Fibroblast of skin of left biceps (primary cell): Measurements from ENCODE around the gene NRCAM.

Experiments used
- DNase-seq, 2 experiments: peaks; one replicate each; pipeline ENCODE4 v3.0.0-alpha.2; 2013; ENCODE audit warnings: low read depth in 2 of 2

Gene NRCAM

GRCh38 chr7:108308276-108308675 is 148.0 kb downstream of the NRCAM start:
- DNase-seq: no peak

GRCh38 chr7:108307595-108307994 is 148.6 kb downstream of the NRCAM start:
- DNase-seq: no peak

DNA sequence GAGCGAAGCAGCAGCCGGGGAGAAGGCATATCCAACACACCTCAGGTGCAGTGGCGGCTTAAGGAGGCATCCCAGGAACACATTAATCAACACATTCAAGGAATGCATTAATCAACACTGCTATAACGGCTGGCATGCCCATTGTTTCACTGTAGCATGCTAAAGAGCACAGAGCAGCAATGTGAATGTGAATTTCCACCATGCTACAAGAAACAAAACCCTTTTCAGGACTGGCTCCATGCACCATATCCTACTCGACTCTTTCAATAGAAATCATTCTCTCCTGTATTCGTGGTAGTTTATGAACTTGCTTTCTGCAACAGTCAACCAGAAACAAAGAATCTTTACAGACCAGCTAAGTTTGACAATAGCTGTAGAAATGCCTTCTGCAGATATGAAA is 149.0 kb downstream of the NRCAM start:
- DNase-seq: no peak

DNA sequence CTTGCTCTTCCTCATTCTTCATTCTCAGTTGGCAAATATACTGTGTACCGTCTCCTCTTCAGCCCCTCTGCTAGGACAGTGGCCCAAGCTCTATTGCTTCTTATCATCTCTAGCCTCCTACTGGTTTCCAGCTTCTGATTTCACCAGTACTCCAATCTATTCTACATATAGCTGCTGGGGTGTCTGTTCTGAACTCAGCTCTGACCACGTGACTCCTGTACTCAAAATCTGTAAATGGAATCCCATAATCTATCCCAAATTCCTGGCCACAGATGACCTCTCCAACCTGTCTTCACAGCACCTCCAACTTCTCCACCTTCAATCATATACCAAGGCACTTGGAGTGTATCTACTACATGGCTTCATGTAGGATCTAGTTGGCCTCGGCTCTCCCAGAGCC is 152.9 kb downstream of the NRCAM start:
- no peak for DNase-seq

DNA sequence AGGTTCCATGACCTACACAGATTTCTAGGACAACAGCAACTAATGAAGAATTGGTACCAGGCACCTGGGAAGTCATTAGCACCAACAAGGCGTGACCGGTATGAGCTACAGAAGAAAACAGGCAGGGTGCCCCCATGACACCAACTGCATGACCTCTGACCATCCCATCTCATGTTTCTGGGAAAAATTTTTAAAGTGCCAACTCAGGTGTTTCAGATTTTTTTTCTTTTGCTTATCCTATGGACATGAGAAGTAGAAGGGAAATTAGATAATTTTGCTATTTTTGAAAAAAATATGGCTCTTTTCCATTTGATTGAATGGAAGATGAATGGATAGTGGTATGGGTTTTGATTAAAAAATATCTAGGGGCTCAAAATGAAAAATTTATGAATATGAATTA is 154.8 kb downstream of the NRCAM start:
- DNase-seq: no peak

- no peak for DNase-seq
Measured at GRCh38 chr7:108299251-108299973, 156.8 kb downstream of the NRCAM start.

DNA sequence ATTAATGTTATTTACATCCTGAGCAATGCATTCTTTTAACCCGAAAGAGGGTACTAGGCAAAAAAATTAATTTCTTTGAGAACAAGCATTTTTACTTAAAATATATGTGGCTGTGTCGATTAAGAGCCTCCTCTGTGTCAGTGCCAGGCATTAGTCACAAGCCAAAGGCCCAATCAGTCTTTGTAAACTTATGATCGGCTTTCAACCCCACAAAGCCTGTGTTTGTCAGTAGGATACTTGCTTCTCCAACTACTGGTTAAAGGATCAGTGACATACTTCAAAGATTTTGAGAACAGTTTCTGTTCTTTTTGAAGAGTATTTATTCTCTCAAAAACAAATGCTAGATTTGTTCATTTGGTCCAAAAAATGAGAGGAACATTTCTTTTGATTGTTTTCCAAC is 159.3 kb downstream of the NRCAM start:
- no peak for DNase-seq

DNA sequence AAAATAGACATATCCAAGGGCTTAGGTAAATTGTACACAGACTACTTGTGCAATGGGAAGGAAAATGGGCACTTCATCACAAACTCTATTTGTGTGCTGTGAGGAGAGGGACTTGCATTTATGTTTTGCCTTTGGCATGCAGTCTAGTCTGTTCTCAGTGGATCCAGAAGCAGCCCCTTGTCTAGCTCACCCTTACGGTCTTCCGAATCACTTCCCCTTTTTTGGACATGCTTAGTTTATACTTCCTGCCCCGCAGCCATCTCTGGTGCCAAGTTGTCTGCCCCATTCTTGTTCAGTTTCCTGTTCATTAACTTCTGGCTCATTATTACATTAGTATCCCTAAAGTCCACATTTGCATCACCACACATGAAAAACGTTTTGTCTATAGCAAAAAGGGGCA is 161.6 kb downstream of the NRCAM start:
- no peak for DNase-seq

DNA sequence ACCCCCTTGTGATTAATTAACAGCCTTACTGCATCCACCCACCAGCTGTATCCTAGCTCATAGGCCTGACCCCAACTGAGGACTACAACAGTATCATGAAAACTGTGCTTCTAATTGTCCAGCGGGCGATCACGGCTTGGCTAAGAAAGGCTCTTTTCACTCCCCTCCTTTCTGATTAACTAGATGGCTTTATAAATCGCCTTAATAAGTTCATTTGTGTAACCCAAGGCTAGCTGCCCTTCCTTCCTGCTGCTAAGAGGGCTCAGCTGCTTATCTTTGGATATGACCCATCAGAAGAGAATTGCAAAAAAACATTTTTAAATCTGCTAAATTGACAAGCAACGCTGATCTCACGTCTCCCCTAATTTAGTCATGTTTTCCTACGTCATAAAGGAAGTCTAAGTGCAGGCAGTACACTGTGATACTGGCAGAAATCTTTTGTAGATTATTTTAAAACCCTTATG is 163.1 kb downstream of the NRCAM start:
- DNase-seq: no peak

DNA sequence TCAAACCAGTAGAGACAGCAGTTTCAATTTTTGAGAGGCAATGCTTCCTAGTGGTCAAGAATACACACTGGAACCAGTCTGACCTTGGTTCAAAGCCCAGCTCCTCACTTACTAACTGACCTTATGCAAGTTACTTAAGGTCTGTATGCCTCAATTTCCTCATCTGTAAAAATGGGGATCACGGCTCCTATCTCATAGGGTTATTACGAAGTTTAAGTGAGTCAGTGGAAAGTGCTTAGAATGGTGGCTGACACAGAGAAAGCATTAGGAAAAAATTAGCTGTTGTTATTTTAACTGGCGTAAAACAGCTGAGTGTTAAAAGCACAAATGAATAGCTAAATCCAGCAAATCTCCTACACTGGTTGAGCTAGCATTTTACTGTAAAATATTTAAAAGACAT is 163.7 kb downstream of the NRCAM start:
- DNase-seq: no peak

- DNase-seq: no peak
Measured at GRCh38 chr7:108291791-108292440, 164.3 kb downstream of the NRCAM start.

DNA sequence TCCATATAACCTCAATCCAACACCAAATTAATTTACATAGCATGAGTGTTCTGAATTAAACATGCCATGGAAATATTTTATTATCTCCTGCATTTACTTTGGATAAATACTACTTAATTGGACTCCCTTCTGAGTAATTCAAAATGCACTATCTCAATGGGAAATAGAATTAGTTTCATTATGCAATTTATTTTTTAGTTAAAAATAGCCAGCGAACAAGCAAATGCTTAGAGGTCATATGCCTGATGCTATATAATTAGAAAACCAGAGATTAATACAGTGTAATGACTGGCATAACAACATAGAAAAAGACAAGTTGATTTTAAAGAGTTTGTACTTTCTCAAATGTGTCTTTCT is 165.1 kb downstream of the NRCAM start:
- no peak for DNase-seq

GRCh38 chr7:108290459-108291151 is 165.6 kb downstream of the NRCAM start:
- DNase-seq: no peak

- DNase-seq: no peak
Measured at GRCh38 chr7:108289852-108290251, 166.4 kb downstream of the NRCAM start.

GRCh38 chr7:108287857-108288256 is 168.4 kb downstream of the NRCAM start:
- DNase-seq: no peak

DNA sequence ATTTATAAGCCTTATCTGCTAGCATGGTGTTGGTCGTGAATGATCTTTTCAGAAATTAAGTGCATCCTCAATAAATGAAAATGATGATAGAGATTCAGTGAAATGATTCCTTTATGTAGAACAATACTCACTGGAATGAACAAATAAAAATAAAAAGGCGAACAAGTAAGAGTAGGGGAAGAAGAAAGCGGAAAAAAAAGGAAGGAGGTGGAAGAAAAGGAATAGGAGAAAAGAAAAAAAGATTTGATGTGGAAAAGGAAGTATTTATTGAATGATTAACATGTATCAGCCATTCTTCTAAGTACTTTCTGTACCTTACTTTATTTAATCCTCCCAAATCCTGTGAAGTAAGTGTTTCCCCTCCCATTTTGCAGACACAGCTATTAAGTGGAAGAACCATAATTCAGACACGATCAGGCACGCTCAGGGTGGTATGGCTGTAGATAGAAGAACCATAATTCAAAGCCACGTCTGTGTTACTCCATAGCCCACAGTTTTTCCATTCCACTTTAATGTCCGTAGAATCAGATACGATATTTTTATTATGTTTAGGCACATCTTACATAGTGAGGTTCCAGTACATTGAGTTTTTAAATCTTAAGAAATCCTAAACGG is 169.8 kb downstream of the NRCAM start:
- no peak for DNase-seq

- no peak for DNase-seq
Measured at GRCh38 chr7:108285778-108286177, 170.5 kb downstream of the NRCAM start.

- no peak for DNase-seq
Measured at GRCh38 chr7:108285003-108285368, 171.2 kb downstream of the NRCAM start.

GRCh38 chr7:108284349-108285002 is 171.8 kb downstream of the NRCAM start:
- DNase-seq: no peak

GRCh38 chr7:108283252-108283651 is 173.0 kb downstream of the NRCAM start:
- no peak for DNase-seq

- no peak for DNase-seq
Measured at GRCh38 chr7:108282427-108282996, 173.7 kb downstream of the NRCAM start.

DNA sequence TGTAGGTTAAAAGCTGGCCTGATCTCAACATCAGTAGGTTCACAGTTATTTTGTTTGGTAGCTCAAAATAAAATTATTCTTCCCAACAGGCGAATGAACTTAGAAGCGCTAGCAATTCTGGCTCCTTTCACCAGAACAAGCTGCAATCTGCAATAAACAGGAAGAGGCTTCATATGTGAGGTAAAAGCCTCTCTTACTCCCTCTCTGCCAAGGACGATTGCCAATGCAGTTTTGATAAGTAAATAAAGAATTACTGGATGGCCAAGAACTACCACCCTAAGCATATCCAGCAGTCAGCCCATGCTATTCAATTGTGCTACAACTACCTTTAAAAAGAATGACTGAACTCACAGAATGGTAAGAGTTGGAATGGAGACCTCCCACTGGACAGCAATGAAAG is 176.1 kb downstream of the NRCAM start:
- no peak for DNase-seq
